Endometrium (tissue), 2 donors: ENCODE measurements around the gene PLPP2.

Experiments used
- FAIRE-seq: peaks from 2 replicates; lab custom pipeline; 2012; peaks lifted over from hg19 to GRCh38; lab: Jason Lieb, UNC
- donor health status: control.
- donor health status: control.

The PLPP2 gene

GRCh38 chr19:291006-291521 lies at the start of gene PLPP2:
PLPP2 (minus strand) TSS chr19:291403; CDS start chr19:291336, 67 bp downstream.
- FAIRE-seq: no peak

DNA sequence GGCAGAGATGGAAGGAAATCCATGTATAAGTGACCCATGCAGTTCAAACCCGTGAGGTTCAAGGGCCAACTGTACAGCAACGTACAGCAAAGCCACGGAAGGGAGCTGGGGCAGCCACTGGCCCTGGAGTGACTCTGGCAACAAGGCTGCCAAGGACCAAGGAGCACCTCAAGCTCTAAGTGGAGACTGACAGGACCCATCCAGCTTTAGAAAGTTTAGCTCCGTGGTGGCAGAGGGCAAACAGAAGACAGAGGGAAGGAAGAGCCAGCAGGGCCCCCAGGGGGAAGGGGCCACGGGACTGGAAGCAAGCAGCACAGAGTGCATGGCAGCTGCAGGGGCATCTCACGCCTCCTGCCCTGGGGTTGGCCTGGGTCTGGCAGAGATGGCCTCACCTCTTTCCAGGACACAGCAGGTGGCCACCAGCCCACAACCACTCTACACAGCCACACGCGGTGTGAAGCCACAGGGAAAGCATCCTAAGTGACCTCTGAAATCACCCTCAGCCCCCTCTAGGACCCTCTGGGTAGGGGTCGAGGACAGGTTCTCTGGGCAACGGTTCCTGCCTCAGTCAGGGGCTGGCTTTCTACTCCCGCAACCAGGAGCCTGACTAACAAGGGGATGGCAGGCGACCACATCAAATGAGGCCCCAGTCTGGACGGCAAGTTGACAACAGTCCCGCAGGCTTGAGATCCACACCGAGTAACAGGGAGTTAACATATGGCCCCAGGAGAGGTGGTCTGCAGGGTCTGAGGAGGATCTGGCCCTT lies 49.6 kb upstream of the PLPP2 start:
- FAIRE-seq: no peak

DNA sequence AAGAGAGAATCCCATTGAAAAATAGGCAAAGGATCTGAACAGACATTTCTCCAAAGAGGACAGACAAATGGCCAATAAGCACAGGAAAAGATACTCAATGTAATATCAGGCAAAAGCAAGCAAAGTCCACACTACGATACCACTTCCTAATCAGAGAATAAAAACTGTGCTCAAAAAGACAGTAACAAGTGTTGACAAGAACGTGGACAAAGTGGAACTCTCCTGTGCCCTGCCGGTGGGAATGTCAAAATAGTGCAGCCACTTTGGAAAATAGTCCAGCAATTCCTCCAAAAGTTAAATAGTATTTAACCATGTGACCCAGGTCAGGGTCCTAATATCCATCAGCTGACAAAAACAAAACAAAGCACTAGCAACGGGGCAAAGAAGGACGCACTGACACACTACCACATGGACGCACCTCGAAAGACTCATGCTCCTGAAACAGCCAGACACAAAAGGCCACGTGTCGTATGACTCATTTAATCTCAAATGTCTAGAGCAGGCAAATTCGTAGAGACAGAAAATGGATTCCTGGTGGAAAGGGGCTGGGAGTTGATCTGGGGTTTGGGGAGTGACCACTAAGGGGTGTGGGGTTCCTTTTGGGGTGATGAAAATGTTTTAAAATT lies 48.2 kb upstream of the PLPP2 start:
- no peak for FAIRE-seq

DNA sequence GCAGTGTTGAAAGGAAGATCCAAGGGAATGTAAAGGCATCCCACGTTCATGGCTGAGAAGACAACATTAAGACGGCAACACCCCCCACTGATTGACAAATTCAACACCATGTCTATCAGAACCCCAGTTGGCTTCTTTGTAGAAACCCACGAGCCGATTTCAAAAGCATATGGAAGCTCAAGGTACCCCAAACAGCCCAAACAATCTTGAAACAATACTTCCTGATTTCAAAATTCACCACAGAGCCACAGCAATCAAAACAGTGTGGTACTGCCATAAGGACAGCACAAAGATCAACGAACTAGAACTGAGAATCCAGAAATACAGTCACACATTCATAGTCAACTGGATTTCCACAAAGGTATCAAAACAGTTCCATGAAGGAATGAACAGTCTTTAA lies 47.2 kb upstream of the PLPP2 start:
- no peak for FAIRE-seq

- no peak for FAIRE-seq
Measured at GRCh38 chr19:336067-336614, 44.9 kb upstream of the PLPP2 start.

DNA sequence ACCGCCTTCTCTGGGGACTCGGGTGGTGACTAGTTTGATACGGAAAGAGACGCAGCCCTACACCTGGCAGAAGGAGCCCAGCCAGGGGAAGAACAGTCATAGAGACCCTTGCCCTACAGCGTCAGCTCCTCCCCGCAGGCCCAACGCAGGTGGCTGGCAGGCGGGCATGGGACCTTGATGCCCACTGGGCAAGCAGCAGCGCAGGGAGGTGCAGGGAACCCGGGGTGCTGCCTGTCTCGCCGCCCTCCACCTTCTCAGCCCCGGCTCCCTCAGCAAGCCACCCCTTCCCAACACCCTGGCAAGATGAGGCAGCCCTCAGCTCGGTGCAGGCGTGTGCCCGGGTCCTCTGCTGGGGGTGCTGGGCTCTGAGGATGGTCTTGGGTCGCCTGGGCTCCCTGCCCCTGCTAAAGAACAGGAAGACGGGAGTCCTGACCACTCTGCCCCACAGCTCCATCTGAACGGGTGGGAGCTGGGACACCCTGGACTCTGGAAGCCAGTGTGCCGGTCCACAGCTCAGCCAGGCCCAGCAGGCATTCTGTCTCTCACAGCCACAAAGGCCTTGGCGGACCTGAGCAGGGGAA lies 44.4 kb upstream of the PLPP2 start:
- FAIRE-seq: no peak

- no peak for FAIRE-seq
Measured at GRCh38 chr19:335072-335471, 43.9 kb upstream of the PLPP2 start.

- FAIRE-seq: no peak
Measured at GRCh38 chr19:334296-335071, 43.3 kb upstream of the PLPP2 start.

GRCh38 chr19:330503-330902 lies 39.3 kb upstream of the PLPP2 start:
- no peak for FAIRE-seq

DNA sequence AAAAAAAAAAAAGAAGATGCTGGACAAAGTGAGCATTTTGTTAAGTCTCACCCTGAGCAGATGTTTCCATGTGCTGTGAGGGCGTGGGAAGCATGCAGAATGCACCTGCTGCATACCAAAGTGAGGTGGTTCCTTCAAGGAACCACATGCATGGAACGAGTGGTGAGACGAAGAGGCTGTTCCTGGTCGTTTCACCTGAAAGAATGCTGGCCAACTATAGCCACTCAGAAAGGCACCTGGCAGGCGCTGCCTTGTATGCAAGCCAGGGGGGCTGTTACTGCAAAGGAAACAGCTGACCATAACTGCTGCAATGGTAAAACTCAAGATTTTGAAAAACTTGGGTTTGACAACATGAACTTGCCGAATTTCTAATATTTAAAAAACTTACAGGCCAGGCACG lies 38.7 kb upstream of the PLPP2 start:
- no peak for FAIRE-seq

DNA sequence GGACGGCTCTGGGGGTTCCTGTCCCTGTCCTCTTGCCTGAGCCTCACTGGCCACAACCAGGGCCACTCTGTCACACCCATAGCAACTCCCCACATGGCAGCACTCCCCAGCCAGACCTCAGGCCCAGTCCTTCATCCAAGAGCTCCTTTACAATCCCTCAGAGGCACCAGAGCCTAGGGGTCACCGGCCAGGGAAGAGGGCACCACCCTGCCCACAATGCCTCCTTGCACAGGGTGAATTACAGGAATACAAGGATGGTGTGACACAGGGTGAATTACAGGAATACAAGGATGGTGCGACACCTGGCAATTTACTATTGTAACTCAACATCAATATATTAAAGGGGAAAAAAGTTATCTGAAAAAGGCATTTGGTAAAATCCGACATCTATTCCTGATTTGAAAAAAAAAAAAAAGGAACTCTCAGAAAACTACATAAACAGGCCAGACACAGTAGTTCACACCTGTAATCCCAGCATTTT lies 36.9 kb upstream of the PLPP2 start:
- FAIRE-seq: no peak

DNA sequence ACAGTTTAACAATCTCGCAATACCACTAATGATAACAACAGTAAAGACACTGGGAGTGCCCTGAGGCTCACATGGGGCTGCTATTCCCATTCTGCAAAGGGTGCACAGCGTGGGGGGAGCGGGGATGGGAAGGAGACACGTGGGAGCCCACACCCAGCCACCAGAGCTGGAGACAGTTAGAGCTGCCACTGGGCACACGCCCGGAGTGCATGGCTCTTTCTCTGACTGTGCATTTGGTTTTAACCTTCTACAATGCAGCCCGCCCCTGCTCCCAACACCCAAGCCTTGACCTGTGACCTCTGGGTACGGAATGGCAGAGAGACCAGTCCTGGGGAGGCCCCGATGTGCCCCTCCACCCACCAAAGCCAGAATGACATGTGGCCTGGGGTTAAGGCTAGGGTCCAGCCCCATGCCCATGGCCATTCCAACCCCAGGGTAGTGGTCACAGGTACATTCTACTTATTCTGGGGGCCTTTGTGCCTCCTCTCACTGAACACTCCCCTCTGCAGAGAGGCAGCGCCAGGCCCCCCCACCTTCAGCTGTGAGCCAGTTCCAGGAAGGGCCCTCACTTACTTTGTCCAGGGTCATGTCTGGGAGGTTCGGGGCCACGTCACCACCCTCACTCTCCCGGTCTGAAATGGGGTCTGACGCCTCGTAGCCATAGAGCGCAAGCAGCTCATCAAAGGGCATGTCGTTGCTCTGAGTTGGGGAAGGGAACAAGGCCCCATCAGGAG lies 36.3 kb upstream of the PLPP2 start:
- no peak for FAIRE-seq

GRCh38 chr19:326871-327270 lies 35.7 kb upstream of the PLPP2 start:
- FAIRE-seq: no peak

DNA sequence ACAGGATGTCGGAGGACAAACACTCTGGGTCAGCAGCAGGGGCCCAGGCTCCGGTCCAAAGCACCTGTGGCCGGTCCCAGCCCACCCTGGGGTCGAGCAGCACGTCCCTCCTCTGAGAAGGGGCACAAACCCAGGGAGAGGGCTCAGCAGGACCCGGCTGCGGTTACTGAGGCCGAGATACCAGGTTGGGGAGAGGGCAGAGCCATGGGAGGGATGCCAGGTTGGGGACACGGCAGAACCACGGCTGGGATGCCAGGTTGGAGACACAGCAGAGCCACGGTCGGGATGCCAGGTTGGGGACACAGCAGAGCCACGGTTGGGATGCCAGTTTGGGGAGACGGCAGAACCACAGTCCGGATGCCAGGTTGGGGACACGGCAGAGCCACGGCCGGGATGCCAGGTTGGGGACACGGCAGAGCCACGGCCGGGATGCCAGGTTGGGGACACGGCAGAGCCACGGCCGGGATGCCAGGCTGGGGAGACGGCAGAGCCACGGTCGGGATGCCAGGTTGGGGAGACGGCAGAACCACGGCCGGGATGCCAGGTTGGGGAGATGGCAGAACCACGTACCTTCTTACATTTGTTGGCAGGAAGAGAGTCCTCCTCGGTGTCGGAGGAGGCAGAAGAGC lies 34.8 kb upstream of the PLPP2 start:
- no peak for FAIRE-seq

GRCh38 chr19:325173-325936 lies 34.2 kb upstream of the PLPP2 start:
- no peak for FAIRE-seq

DNA sequence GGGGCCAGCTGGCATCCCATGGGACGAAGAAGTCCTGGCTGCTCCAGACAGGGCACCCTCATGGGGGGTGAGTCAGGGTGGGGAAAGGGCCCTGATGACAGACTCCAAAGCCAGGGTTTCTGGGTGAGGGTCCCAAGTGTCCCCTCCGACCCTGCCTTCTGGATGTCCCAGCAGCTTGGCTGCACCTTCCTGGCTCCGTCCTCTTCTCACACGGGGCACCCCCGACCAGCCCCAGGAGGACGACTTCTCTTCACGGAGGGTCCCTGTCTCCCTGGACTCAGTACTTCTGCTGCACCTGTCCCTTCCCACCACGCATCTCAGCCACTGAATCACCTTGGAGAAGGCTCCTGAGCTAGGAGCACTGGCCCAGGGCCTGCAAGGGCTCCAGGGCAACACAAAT lies 33.5 kb upstream of the PLPP2 start:
- FAIRE-seq: no peak

DNA sequence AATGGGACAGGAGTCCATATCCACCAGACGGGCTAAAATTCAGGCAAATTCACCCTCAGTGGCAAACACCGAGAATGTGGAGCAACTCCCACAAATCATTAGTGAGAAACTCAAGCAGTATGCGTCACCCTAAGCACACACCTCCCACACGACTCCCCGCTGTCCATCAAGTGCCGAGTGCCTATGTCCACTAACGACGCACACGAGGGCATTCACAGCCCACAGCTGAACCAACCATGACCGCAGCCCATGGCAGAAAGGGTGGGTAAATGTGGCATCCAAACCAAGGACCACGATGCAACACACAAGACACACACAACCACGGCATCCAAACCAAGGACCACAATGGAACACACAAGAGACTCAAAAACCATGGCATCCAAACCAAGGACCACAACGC lies 31.4 kb upstream of the PLPP2 start:
- no peak for FAIRE-seq

DNA sequence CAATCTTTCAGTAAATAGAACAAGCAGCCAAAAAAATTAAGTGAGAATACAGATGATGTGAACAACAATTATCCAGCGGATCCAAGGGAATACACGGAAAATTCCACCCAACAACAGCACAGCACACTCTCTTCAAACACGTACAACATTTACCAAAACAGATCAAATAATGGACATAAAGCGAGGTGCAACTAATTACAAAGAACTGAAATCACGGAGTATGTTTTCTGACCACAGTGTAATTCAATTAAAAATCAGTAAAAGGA lies 27.2 kb upstream of the PLPP2 start:
- FAIRE-seq: no peak

DNA sequence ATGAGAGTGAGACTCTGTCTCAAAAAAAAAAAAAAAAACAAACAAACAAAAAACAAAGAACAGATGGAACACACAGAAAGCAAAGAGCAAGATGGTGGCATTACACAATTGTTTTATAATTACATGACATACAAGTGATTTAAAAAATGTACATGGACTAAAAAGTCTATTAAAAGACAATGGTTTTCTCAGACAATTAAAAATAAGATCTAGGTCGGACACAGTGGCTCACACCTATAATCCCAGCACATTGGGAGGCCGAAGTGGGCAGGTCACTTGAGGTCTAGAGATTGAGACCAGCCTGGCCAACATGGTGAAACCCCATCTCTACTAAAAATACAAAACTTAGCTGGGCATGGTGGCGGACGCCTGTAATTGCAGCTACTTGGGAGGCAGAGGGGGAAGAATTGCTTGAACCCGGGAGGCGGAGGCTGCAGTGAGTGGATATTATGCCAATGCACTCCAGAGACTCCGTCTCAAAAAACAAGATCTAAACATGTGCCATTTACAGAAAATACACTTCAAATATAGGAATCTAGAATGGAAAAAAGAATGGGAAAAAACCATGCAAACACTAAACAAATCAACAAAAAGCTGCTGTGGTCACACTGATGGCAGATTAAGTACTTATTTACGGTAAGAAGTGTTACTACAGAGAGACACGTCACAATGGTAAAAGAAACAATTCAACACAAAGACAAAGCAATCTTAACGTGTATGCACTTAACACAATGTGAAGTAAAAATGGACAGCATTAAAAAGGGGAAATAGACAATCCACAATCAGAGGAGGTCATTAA lies 26.7 kb upstream of the PLPP2 start:
- FAIRE-seq: no peak

- no peak for FAIRE-seq
Measured at GRCh38 chr19:315811-316210, 24.6 kb upstream of the PLPP2 start.
